ENCODE data around the gene COL20A1. TPM values are rescaled to one million over a fixed set of nuclear protein-coding genes. Genes with fewer than 3 reads are reported as not detected.
"Not testable (repeated sequence)": the region's sequence is repeated elsewhere in the genome, so short reads cannot be mapped to it uniquely, and the experiment has no call there.

COL20A1 gene
- total RNA-seq, 1 experiment from 2014 or later: 3.1 TPM

DNA sequence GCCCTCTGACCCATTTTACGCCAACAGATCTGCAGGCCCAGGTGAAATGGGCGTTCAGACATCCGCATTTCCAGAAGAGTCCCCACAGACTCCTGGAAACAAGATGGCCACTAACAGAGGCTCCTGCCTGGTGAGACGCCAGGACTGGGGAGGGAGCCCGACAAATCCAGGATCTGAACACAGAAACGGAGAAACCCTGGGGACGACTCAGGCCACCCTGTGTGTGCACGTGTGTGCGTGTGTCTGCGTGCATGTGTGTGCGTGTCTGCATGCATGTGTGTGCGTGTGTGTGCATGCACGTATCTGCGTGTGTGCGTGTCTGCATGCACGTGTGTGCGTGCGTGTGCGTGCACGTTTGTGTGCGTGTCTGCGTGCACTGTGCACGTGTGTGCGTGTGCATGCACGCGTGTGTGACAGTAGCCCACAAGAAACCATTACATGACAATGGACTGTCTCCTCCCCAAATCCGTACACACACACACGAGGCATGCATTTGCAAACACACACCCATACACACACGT lies 43.3 kb downstream of the COL20A1 start:
- H3K4me3 ChIP-seq (ENCODE audit: low read length): no peak overlapping the region
- no peak for DNase-seq
- H2AFZ ChIP-seq (ENCODE audit: low read length): no peak overlapping the region

GRCh38 chr20:63337786-63338420 lies 44.9 kb downstream of the COL20A1 start:
- Histone ChIP-seq H3K4me1 (ENCODE audit: low read length) (no peaks in the 10 kb centered on the region), H3K4me3 (ENCODE audit: low read length) (no peak overlapping the region), H3K36me3 (ENCODE audit: insufficient read depth, low read length) (no peaks in the 10 kb centered on the region), H3K27ac (ENCODE audit: low read length) (no peak overlapping the region), H3K9me2 (replicated peaks; ENCODE audit: insufficient read depth, low read length) (no peaks in the 10 kb centered on the region), H3K9ac (ENCODE audit: low read length) (no peak overlapping the region), H3K4me2 (ENCODE audit: low read depth, low read length, poor library complexity, severe bottlenecking) (no peak overlapping the region), H4K20me1 (ENCODE audit: insufficient read depth, low read depth, low read length) (no peaks in the 10 kb centered on the region), H3K27me3 (ENCODE audit: low read length) (no peaks in the 10 kb centered on the region), H2AFZ (ENCODE audit: low read length) (no peak overlapping the region), H3K9me3 (ENCODE audit: low read length) (no peaks in the 10 kb centered on the region), H3K79me2 (ENCODE audit: low read length) (no peaks in the 10 kb centered on the region)
- DNase-seq: no peak

More for the DNA sequence above, 43.3 kb downstream of the COL20A1 start:
- H3K4me1 ChIP-seq (ENCODE audit: low read length): no peaks in the 10 kb centered on the region
- no peak overlapping the region for H3K4me2 ChIP-seq (ENCODE audit: low read depth, low read length, poor library complexity, severe bottlenecking)
- no peaks in the 10 kb centered on the region for H3K27me3 ChIP-seq (ENCODE audit: low read length)
- H4K20me1 ChIP-seq (ENCODE audit: insufficient read depth, low read depth, low read length): no peaks in the 10 kb centered on the region
- H3K9ac ChIP-seq (ENCODE audit: low read length): no peak overlapping the region
- H3K36me3 ChIP-seq (ENCODE audit: insufficient read depth, low read length): no peaks in the 10 kb centered on the region
- no peaks in the 10 kb centered on the region for H3K79me2 ChIP-seq (ENCODE audit: low read length)
- H3K9me2 ChIP-seq (replicated peaks; ENCODE audit: insufficient read depth, low read length): no peaks in the 10 kb centered on the region
- H3K27ac ChIP-seq (ENCODE audit: low read length): no peak overlapping the region
- H3K9me3 ChIP-seq (ENCODE audit: low read length): no peaks in the 10 kb centered on the region; the same call in 1 of the 2 replicates

DNA sequence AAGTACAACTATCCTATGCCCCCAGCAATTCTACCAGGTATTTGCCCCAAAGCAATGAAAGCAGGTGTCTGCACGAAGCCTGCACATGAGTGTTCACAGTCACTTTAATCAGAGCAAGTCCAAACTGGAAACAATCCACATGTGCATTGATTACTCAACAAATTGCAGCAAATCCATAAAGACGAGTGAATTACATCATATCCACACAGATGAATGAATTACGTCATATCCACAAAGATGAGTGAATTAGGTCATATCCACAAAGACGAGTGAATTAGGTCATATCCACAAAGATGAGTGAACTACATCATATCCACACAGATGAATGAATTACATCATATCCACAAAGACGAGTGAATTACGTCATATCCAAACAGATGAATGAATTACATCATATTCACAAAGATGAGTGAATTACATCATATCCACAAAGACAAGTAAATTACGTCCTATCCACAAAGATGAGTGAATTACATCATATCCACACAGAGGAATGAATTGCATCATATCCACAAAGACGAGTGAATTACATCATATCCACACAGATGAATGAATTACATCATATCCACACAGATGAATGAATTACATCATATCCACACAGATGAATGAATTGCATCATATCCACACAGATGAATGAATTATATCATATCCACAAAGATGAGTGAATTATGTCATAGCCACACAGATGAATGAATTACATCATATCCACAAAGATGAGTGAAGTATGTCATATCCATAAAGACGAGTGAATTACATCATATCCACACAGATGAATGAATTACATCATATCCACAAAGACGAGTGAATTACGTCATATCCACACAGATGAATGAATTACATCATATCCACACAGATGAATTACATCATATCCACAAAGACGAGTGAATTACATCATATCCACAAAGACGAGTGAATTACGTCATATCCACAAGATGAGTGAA lies 46.4 kb downstream of the COL20A1 start:
- not testable (repeated sequence) for H3K36me3 ChIP-seq (ENCODE audit: insufficient read depth, low read length); H4K20me1 ChIP-seq (ENCODE audit: insufficient read depth, low read depth, low read length); H3K27ac ChIP-seq (ENCODE audit: low read length); H3K27me3 ChIP-seq (ENCODE audit: low read length); H3K9me2 ChIP-seq (replicated peaks; ENCODE audit: insufficient read depth, low read length); H3K4me1 ChIP-seq (ENCODE audit: low read length); DNase-seq; H3K79me2 ChIP-seq (ENCODE audit: low read length); H3K9me3 ChIP-seq (ENCODE audit: low read length); H2AFZ ChIP-seq (ENCODE audit: low read length); H3K9ac ChIP-seq (ENCODE audit: low read length); H3K4me2 ChIP-seq (ENCODE audit: low read depth, low read length, poor library complexity, severe bottlenecking); H3K4me3 ChIP-seq (ENCODE audit: low read length)

DNA sequence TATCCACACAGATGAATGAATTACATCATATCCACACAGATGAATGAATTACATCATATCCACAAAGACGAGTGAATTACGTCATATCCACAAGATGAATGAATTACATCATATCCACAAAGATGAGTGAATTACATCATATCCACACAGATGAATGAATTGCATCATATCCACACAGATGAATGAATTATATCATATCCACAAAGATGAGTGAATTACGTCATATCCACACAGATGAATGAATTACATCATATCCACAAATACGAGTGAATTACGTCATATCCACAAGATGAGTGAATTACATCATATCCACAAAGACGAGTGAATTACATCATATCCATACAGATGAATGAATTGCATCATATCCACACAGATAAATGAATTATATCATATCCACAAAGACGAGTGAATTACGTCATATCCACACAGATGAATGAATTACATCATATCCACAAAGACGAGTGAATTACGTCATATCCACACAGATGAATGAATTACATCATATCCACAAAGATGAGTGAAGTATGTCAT lies 47.2 kb downstream of the COL20A1 start:
- not testable (repeated sequence) for H4K20me1 ChIP-seq (ENCODE audit: insufficient read depth, low read depth, low read length); H3K27me3 ChIP-seq (ENCODE audit: low read length); H3K9ac ChIP-seq (ENCODE audit: low read length); H3K79me2 ChIP-seq (ENCODE audit: low read length); H3K4me1 ChIP-seq (ENCODE audit: low read length); H2AFZ ChIP-seq (ENCODE audit: low read length); H3K4me2 ChIP-seq (ENCODE audit: low read depth, low read length, poor library complexity, severe bottlenecking); DNase-seq; H3K36me3 ChIP-seq (ENCODE audit: insufficient read depth, low read length); H3K27ac ChIP-seq (ENCODE audit: low read length); H3K9me3 ChIP-seq (ENCODE audit: low read length); H3K9me2 ChIP-seq (replicated peaks; ENCODE audit: insufficient read depth, low read length); H3K4me3 ChIP-seq (ENCODE audit: low read length)

GRCh38 chr20:63342561-63343459 lies 49.8 kb downstream of the COL20A1 start:
- Histone ChIP-seq H4K20me1 (ENCODE audit: insufficient read depth, low read depth, low read length) (no peaks in the 10 kb centered on the region), H2AFZ (ENCODE audit: low read length) (no peak overlapping the region), H3K4me1 (ENCODE audit: low read length) (no peaks in the 10 kb centered on the region), H3K27me3 (ENCODE audit: low read length) (no peaks in the 10 kb centered on the region), H3K4me3 (ENCODE audit: low read length) (no peak overlapping the region), H3K9me3 (ENCODE audit: low read length) (no peaks in the 10 kb centered on the region), H3K9me2 (replicated peaks; ENCODE audit: insufficient read depth, low read length) (no peaks in the 10 kb centered on the region), H3K36me3 (ENCODE audit: insufficient read depth, low read length) (no peaks in the 10 kb centered on the region), H3K27ac (ENCODE audit: low read length) (no peak overlapping the region), H3K79me2 (ENCODE audit: low read length) (no peaks in the 10 kb centered on the region), H3K9ac (ENCODE audit: low read length) (no peak overlapping the region), H3K4me2 (ENCODE audit: low read depth, low read length, poor library complexity, severe bottlenecking) (no peak overlapping the region)
- no peak for DNase-seq

DNA sequence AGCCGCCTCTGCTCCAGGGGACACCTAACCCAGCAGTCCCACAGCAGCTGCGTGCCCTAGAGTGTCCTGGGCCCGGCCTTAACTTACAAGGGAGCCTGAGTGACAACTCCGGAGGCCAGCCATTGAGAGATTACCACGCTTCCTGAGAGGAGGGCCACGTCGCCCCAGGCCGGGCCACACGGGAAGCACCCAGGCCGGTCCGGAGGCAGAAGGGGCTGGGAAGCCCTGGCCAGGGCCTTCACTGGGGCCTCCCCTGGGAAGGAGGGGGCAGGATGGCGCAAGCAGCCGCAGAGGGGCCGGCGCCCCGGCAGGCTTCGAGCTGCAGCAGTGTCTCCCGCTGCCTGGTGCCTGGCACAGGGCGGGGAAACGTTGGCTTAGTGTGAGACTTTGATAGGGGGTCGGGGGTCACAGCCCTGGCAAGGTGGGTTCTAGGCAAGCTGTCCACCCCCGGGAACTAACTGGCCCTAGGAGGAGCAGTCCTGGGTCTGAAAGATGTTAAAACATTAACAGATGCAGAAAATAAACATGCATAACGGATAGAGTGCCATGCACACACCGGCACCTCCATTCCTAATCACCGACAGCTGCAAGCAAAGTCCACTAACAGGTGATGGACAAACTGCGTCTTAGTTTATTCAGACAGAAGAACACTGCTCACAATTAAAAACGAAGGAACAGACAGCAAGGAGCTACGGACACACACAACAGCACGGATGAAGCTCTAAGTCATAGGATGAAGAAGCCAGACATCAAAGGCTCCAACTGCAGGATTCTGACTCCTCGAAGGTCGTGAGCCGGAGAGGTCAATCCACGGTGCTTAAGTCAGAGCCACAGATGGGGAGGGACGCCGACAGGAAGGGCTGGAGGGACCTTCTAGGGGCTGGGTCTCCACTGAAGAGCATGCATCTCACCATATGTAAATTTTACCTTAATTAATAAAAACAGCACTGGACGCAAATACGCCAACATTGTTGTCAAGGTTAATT lies 50.8 kb downstream of the COL20A1 start:
- no peaks in the 10 kb centered on the region for H4K20me1 ChIP-seq (ENCODE audit: insufficient read depth, low read depth, low read length)
- no peak for DNase-seq

DNA sequence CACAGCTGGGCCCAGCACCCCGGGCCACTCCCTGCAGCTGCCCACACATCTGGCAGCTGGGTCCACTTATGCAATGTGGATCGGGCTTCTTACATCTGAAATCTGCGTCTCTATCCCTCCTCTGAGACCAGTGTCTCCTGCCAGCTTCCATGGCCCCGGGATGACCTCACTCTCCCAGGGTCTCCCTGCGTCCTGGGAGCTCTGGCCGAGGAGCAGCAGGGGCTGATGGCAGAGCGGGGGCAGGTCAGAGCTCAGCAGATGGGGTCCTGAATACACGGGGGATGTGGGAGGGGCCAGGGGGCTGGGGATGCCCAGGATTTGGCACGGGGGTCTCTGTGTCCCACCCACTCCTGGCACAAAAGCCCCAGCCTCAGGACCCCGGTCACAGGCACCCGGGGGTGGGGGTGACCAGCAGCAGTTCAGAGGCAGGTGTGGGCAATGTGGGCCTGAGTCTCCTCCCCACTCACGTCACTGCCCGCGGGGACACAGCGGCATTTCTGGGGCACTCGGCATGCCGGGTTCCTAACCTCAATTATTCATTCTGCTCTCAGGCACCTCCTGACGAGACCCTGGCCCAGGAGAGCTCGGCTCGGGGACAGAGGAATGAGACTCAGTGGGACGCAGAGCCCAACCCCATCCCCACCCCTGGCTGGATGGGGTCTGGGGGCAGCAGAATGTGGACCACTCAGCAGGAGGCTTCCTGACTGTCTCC lies 51.8 kb downstream of the COL20A1 start:
- Histone ChIP-seq H3K9me2 (replicated peaks; ENCODE audit: insufficient read depth, low read length) (no peaks in the 10 kb centered on the region), H3K79me2 (ENCODE audit: low read length) (no peaks in the 10 kb centered on the region), H3K27ac (ENCODE audit: low read length) (no peak overlapping the region), H3K27me3 (ENCODE audit: low read length) (no peaks in the 10 kb centered on the region), H3K4me1 (ENCODE audit: low read length) (no peaks in the 10 kb centered on the region), H3K4me3 (ENCODE audit: low read length) (no peak overlapping the region), H3K36me3 (ENCODE audit: insufficient read depth, low read length) (no peaks in the 10 kb centered on the region), H3K9me3 (ENCODE audit: low read length) (no peaks in the 10 kb centered on the region), H4K20me1 (ENCODE audit: insufficient read depth, low read depth, low read length) (no peaks in the 10 kb centered on the region), H3K9ac (ENCODE audit: low read length) (no peak overlapping the region), H2AFZ (ENCODE audit: low read length) (no peak overlapping the region), H3K4me2 (ENCODE audit: low read depth, low read length, poor library complexity, severe bottlenecking) (no peak overlapping the region)
- no peak for DNase-seq

More for the DNA sequence above, 50.8 kb downstream of the COL20A1 start:
- Histone ChIP-seq H3K27ac (ENCODE audit: low read length) (no peak overlapping the region), H3K9me3 (ENCODE audit: low read length) (no peaks in the 10 kb centered on the region), H3K36me3 (ENCODE audit: insufficient read depth, low read length) (no peaks in the 10 kb centered on the region), H3K4me3 (ENCODE audit: low read length) (no peak overlapping the region), H3K4me1 (ENCODE audit: low read length) (no peaks in the 10 kb centered on the region), H3K9ac (ENCODE audit: low read length) (no peak overlapping the region), H3K4me2 (ENCODE audit: low read depth, low read length, poor library complexity, severe bottlenecking) (no peak overlapping the region), H3K9me2 (replicated peaks; ENCODE audit: insufficient read depth, low read length) (no peaks in the 10 kb centered on the region), H3K79me2 (ENCODE audit: low read length) (no peaks in the 10 kb centered on the region), H3K27me3 (ENCODE audit: low read length) (no peaks in the 10 kb centered on the region), H2AFZ (ENCODE audit: low read length) (no peak overlapping the region)

All from Karpas-422 (cell line).